Cardiac muscle cell (in vitro differentiated cells and primary cell): ENCODE data around the gene VPS16. TPM values are rescaled to one million over a fixed set of nuclear protein-coding genes. Genes with fewer than 3 reads are reported as not detected.

Source experiments
- DNase-seq, 2 donors: peaks; one replicate each; pipeline versions ENCODE4 v3.0.0 to v3.0.0-alpha.2; 2010 to 2017; ENCODE audit warnings: low read depth in 1 of 2, low spot score in 1 of 2
- H3K27ac ChIP-seq: fragments of 200-600 bp; sonication (generic); 2 replicates; pipeline ENCODE4 v1.5.1; 2016
- H3K27me3 ChIP-seq: fragments of 200-600 bp; sonication (generic); 2 replicates; pipeline ENCODE4 v1.6.0; 2016; ENCODE audit warnings: control low read depth
- H3K36me3 ChIP-seq: fragments of 200-600 bp; sonication (generic); 2 replicates; pipeline ENCODE4 v1.5.1; 2016; ENCODE audit warnings: control low read depth
- H3K4me1 ChIP-seq: fragments of 200-600 bp; sonication (generic); 2 replicates; pipeline ENCODE4 v1.8.1; 2017; ENCODE audit warnings: low read depth, mild to moderate bottlenecking, mixed run types
- H3K4me3 ChIP-seq: fragments of 200-600 bp; sonication (generic); 2 replicates; pipeline ENCODE4 v1.5.1; 2016; ENCODE audit warnings: mild to moderate bottlenecking
- H3K9me3 ChIP-seq: fragments of 200-600 bp; sonication (generic); 2 replicates; pipeline ENCODE4 v1.5.1; 2017; ENCODE audit warnings: low read depth, mild to moderate bottlenecking, control low read depth
- polyA plus RNA-seq: library from polyadenylated mRNA; unstranded; fragments of >200 nt; fragmentation: Nextera tagmentation; extraction: Ambion mirVana; gene quantifications from 2 replicates; pipeline ENCODE4 v1.2.1, GENCODE V29; 2016
- total RNA-seq: library from RNA; depleted of rRNA; stranded (reverse); fragments of >200 nt; gene quantifications from 2 replicates; pipeline ENCODE4 v1.2.3, GENCODE V29; 2016
- TF ChIP-seq, protein P1 (sequence below): IDR thresholded peaks from 2 replicates; pipeline ENCODE4 v1.5.1; 2012; ENCODE audit warnings: low read depth, mild to moderate bottlenecking, low read length

VPS16 gene
- total and polyA plus RNA-seq, 2 experiments from 2014 or later = 44.5 to 49.1 TPM

DNA sequence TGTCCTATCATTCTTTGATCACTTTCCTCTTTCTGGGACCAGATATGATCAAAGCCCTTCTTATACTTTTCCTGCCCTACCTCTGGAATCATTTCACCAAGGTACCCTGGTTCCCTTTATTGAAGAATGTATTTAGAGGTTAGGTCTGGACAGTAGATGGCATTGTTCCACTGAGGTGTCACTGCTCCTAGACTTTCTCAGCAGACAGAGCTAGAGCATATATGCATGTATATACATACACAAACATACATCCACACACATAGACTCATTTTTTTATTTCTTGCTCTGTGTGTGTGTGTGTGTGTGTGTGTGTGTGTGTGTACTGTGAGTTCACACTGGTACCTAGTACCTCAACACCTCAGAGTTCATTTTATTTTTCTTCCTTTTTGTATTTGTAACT, 73.6 kb downstream of the VPS16 start:
- H3K27me3 ChIP-seq = no peaks in the 10 kb centered on the region
- no peaks in the 10 kb centered on the region for H3K4me1 ChIP-seq
- H3K4me3 ChIP-seq = no peak overlapping the region
- H3K36me3 ChIP-seq = no peaks in the 10 kb centered on the region
- DNase-seq = peak; percentile 46 to 54
- no peak overlapping the region for H3K27ac ChIP-seq
- TF ChIP-seq, protein P1, sequence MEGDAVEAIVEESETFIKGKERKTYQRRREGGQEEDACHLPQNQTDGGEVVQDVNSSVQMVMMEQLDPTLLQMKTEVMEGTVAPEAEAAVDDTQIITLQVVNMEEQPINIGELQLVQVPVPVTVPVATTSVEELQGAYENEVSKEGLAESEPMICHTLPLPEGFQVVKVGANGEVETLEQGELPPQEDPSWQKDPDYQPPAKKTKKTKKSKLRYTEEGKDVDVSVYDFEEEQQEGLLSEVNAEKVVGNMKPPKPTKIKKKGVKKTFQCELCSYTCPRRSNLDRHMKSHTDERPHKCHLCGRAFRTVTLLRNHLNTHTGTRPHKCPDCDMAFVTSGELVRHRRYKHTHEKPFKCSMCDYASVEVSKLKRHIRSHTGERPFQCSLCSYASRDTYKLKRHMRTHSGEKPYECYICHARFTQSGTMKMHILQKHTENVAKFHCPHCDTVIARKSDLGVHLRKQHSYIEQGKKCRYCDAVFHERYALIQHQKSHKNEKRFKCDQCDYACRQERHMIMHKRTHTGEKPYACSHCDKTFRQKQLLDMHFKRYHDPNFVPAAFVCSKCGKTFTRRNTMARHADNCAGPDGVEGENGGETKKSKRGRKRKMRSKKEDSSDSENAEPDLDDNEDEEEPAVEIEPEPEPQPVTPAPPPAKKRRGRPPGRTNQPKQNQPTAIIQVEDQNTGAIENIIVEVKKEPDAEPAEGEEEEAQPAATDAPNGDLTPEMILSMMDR = peak; percentile 22
- no peaks in the 10 kb centered on the region for H3K9me3 ChIP-seq

Other genes with a start within 250 kb of the VPS16 start
- gene NOP56, start 188.1 kb upstream of the VPS16 start, total RNA-seq = 109 and 140 TPM in 2 replicates
- gene NOP56, start 188.1 kb upstream of the VPS16 start, polyA plus RNA-seq = 262 and 285 TPM in 2 replicates
- gene IDH3B, start 176.5 kb upstream of the VPS16 start, total RNA-seq = 216 and 266 TPM in 2 replicates
- 211 and 244 TPM in 2 replicates for gene IDH3B, start 176.5 kb upstream of the VPS16 start, polyA plus RNA-seq
- 14.8 and 24.2 TPM in 2 replicates for gene EBF4, start 148.0 kb upstream of the VPS16 start, total RNA-seq
- 18.8 and 28.4 TPM in 2 replicates for gene EBF4, start 148.0 kb upstream of the VPS16 start, polyA plus RNA-seq
- 72.1 and 129 TPM in 2 replicates for gene CPXM1, start 40.1 kb upstream of the VPS16 start, total RNA-seq
- 98.5 and 181 TPM in 2 replicates for gene CPXM1, start 40.1 kb upstream of the VPS16 start, polyA plus RNA-seq
- not detected in 2 replicates for gene C20orf141, start 25.8 kb upstream of the VPS16 start, total RNA-seq
- gene C20orf141, start 25.8 kb upstream of the VPS16 start, polyA plus RNA-seq = not detected in 2 replicates
- gene TMEM239, start 24.4 kb upstream of the VPS16 start, total RNA-seq = not detected in 2 replicates
- 0.04 TPM in 1 of 2 replicates, not detected in the other for gene TMEM239, start 24.4 kb upstream of the VPS16 start, polyA plus RNA-seq
- gene PCED1A, start 90 bp upstream of the VPS16 start, total RNA-seq = 69.2 and 78.0 TPM in 2 replicates
- gene PCED1A, start 90 bp upstream of the VPS16 start, polyA plus RNA-seq = 45.5 and 50.6 TPM in 2 replicates
- gene PTPRA, start 32.7 kb downstream of the VPS16 start, total RNA-seq = 44.0 and 45.1 TPM in 2 replicates
- 55.6 and 69.4 TPM in 2 replicates for gene PTPRA, start 32.7 kb downstream of the VPS16 start, polyA plus RNA-seq
- 5.3 TPM in 1 of 2 replicates, not detected in the other for gene GNRH2, start 202.9 kb downstream of the VPS16 start, total RNA-seq
- gene GNRH2, start 202.9 kb downstream of the VPS16 start, polyA plus RNA-seq = 0.24 TPM in 1 of 2 replicates, not detected in the other
- 129 and 133 TPM in 2 replicates for gene MRPS26, start 205.3 kb downstream of the VPS16 start, total RNA-seq
- gene MRPS26, start 205.3 kb downstream of the VPS16 start, polyA plus RNA-seq = 159 and 164 TPM in 2 replicates
- not detected in 2 replicates for gene OXT, start 230.9 kb downstream of the VPS16 start, total RNA-seq
- not detected in 2 replicates for gene OXT, start 230.9 kb downstream of the VPS16 start, polyA plus RNA-seq
- not detected in 2 replicates for gene AVP, start 244.0 kb downstream of the VPS16 start, total RNA-seq
- gene AVP, start 244.0 kb downstream of the VPS16 start, polyA plus RNA-seq = not detected in 2 replicates